Measurements from ENCODE around the gene KIFBP. TPM values are rescaled to one million over a fixed set of nuclear protein-coding genes. Genes with fewer than 3 reads are reported as not detected.
A peak's percentile ranks its signal among the peaks of the same experiment; 100 is the strongest.

The KIFBP gene
- total and polyA plus RNA-seq, 2 of the 13 experiments (the other 11 are each of a cell fraction or from before 2014, with no cell fraction given): 13.0 to 21.9 TPM

- no peak for TF ChIP-seq ZNF609 (CRISPR knock-in tag; IDR thresholded peaks at IDR 0.05; ENCODE audit: borderline replicate concordance)
- TF ChIP-seq NR2F6 (IDR thresholded peaks at IDR 0.05): no peak
- no peak for TF ChIP-seq NR2F6 (CRISPR knock-in tag; IDR thresholded peaks at IDR 0.05)
- TF ChIP-seq CSRNP2 (CRISPR knock-in tag; conservative IDR thresholded peaks at IDR 0.05; ENCODE audit: low read depth): no peak
- TF ChIP-seq RORA (CRISPR knock-in tag; IDR thresholded peaks at IDR 0.05): no peak
- no peak; the same call in 1 of the 2 replicates for TF ChIP-seq ZNF652 (CRISPR knock-in tag; IDR thresholded peaks at IDR 0.05; ENCODE audit: borderline replicate concordance, low read depth)
- 0 out of 2 replicates have a peak, but pooled peaks have one; percentile 68 for TF ChIP-seq SMAD9 (CRISPR knock-in tag; IDR thresholded peaks at IDR 0.05)
- TF ChIP-seq GABPA (IDR thresholded peaks at IDR 0.05; ENCODE audit: low read depth, low read length): no peak
- peak; percentile 56; the same call in 1 of the 2 replicates for TF ChIP-seq GABPA (CRISPR knock-in tag; IDR thresholded peaks at IDR 0.05; ENCODE audit: low read depth)
- TF ChIP-seq GLMP (CRISPR knock-in tag; IDR thresholded peaks at IDR 0.05; ENCODE audit: borderline replicate concordance): no peak
- no peak for TF ChIP-seq JUNB (CRISPR knock-in tag; IDR thresholded peaks at IDR 0.05; ENCODE audit: borderline replicate concordance)
- TF ChIP-seq TBX3 (IDR thresholded peaks at IDR 0.05; ENCODE audit: borderline replicate concordance): peak; percentile 60; the same call in 1 of the 2 replicates
- peak; percentile 46; the same call in 1 of the 2 replicates for TF ChIP-seq TMF1 (CRISPR knock-in tag; IDR thresholded peaks at IDR 0.05; ENCODE audit: low read depth)
- TF ChIP-seq ZNF275 (CRISPR knock-in tag; IDR thresholded peaks at IDR 0.05; ENCODE audit: borderline replicate concordance): no peak
- TF ChIP-seq MXD4 (CRISPR knock-in tag; IDR thresholded peaks at IDR 0.05): no peak
- no peak for TF ChIP-seq PRMT3 (CRISPR knock-in tag; IDR thresholded peaks at IDR 0.05; ENCODE audit: borderline replicate concordance, low read depth)
- no peak for TF ChIP-seq REXO4 (CRISPR knock-in tag; IDR thresholded peaks at IDR 0.05; ENCODE audit: borderline replicate concordance)
- no peak for TF ChIP-seq ZNF496 (CRISPR knock-in tag; IDR thresholded peaks at IDR 0.05; ENCODE audit: insufficient replicate concordance)
- peak; percentile 65; the same call in 1 of the 2 replicates for TF ChIP-seq FOXC1 (CRISPR knock-in tag; IDR thresholded peaks at IDR 0.05; ENCODE audit: borderline replicate concordance)
- no peak for TF ChIP-seq MLX (CRISPR knock-in tag; IDR thresholded peaks at IDR 0.05)
Measured at GRCh38 chr10:68988530-68989316, at the start of gene KIFBP (continued).
